GM12878 (cell line): ENCODE results near the gene EHBP1. TPM values are rescaled to one million over a fixed set of nuclear protein-coding genes. Genes with fewer than 3 reads are reported as not detected.

ENCODE experiments used
- ATAC-seq: fragments of 200-7000 bp; cut with Tn5 transposase; 3 replicates; pipeline ENCODE4 v1.9.1; 2020; ENCODE audit warnings: mild to moderate bottlenecking, moderate library complexity
- BruUV-seq: library from RNA; stranded (reverse); fragments of 400-500 nt; replicated peaks from 2 replicates; lab custom pipeline; 2021; lab: Mats Ljungman, UMichigan
- CTCF ChIA-PET: fragments of 300-600 bp; sonication (Branson Sonifier 250); formaldehyde crosslinking; extraction: SDS; loops from one replicate; lab custom pipeline; 2021; ENCODE audit warnings: inconsistent platforms; lab: Yijun Ruan, JAX
- POLR2A ChIA-PET: fragments of 350-600 bp; formaldehyde crosslinking; extraction: SDS; loops from one replicate; lab custom pipeline; 2021; ENCODE audit warnings: inconsistent platforms; lab: Charles Lee
- RAD21 ChIA-PET: fragments of 300-600 bp; sonication (Branson Sonifier 250); formaldehyde crosslinking; loops from one replicate; lab custom pipeline; 2023; ENCODE audit warnings: antibody characterized with exemption; ENCODE audit not compliant: unreplicated experiment; lab: Charles Lee
- SMC1A ChIA-PET: fragments of 300-600 bp; sonication (Branson Sonifier 250); formaldehyde crosslinking; loops from one replicate; lab custom pipeline; 2023; ENCODE audit not compliant: unreplicated experiment, uncharacterized antibody; lab: Charles Lee
- DNase-seq: peaks from one replicate; pipeline ENCODE4 v3.0.0-alpha.2; 2011; ENCODE audit warnings: low read depth, low spot score
- FAIRE-seq: peaks from 3 replicates; lab custom pipeline; 2011; peaks lifted over from hg19 to GRCh38; lab: Jason Lieb, UNC
- H2AFZ ChIP-seq: 2 replicates; pipeline ENCODE4 v1.6.0; 2011; ENCODE audit warnings: low read depth, low read length, control low read depth; ENCODE audit not compliant: control insufficient read depth
- H3K27ac ChIP-seq: 2 replicates; pipeline ENCODE4 v1.5.1; 2011; ENCODE audit warnings: control low read depth; ENCODE audit not compliant: control insufficient read depth, insufficient read depth
- H3K27me3 ChIP-seq, 2 experiments: replicated peaks in 1 of 2; 2 replicates each; pipeline versions ENCODE4 v1.6.0 to v1.6.1; 2011; ENCODE audit warnings: low read length in 1 of 2; ENCODE audit not compliant: control insufficient read depth in 2 of 2, insufficient read depth in 2 of 2
- H3K36me3 ChIP-seq, 2 experiments: 2 replicates each; pipeline ENCODE4 v1.5.1; 2011; ENCODE audit warnings: low read length in 1 of 2; ENCODE audit not compliant: control insufficient read depth in 2 of 2, insufficient read depth in 2 of 2
- H3K4me1 ChIP-seq: 2 replicates; pipeline ENCODE4 v1.6.1; 2011; ENCODE audit warnings: mild to moderate bottlenecking, low read length, moderate library complexity, mixed read lengths; ENCODE audit not compliant: control insufficient read depth, insufficient read depth
- H3K4me2 ChIP-seq: 2 replicates; pipeline ENCODE4 v1.6.0; 2011; ENCODE audit warnings: control low read depth; ENCODE audit not compliant: control insufficient read depth, insufficient read depth
- H3K4me3 ChIP-seq: fragments of 200-600 bp; sonication (generic); 2 replicates; pipeline ENCODE4 v1.5.1; 2016
- H3K79me2 ChIP-seq: 2 replicates; pipeline ENCODE4 v1.6.0; 2011; ENCODE audit warnings: low read length; ENCODE audit not compliant: control insufficient read depth, insufficient read depth
- H3K9ac ChIP-seq: 2 replicates; pipeline ENCODE4 v1.8.0; 2011; ENCODE audit warnings: low read length, control low read depth, mixed read lengths; ENCODE audit not compliant: control insufficient read depth, insufficient read depth
- H3K9me3 ChIP-seq: replicated peaks from 3 replicates; pipeline ENCODE4 v1.5.1; 2011; ENCODE audit warnings: mild to moderate bottlenecking, low read length; ENCODE audit not compliant: control insufficient read depth, insufficient read depth
- H4K20me1 ChIP-seq: 2 replicates; pipeline ENCODE4 v1.6.0; 2011; ENCODE audit not compliant: control insufficient read depth, insufficient read depth
- ASH2L ChIP-seq: fragments of 300-600, 200-600 bp; sonication (generic); IDR thresholded peaks from 2 replicates; pipeline ENCODE4 v1.6.1; 2017; ENCODE audit warnings: low read depth, mild to moderate bottlenecking, borderline replicate concordance
- ATF7 ChIP-seq: fragments of 450-650 bp; IDR thresholded peaks from 2 replicates; pipeline ENCODE4 v1.6.1; 2016; ENCODE audit warnings: low read depth, mild to moderate bottlenecking
- CBX3 ChIP-seq: fragments of 200-600 bp; sonication (generic); IDR thresholded peaks from 2 replicates; pipeline ENCODE4 v1.6.1; 2016; ENCODE audit warnings: low read depth, borderline replicate concordance
- CHD2 ChIP-seq: IDR thresholded peaks from 2 replicates; pipeline ENCODE4 v1.6.1; 2011; ENCODE audit warnings: low read depth, low read length, improper control_type of control experiment, borderline replicate concordance
- DPF2 ChIP-seq: fragments of 450-650 bp; IDR thresholded peaks from 2 replicates; pipeline ENCODE4 v1.6.1; 2017; ENCODE audit warnings: mild to moderate bottlenecking
- ESRRA ChIP-seq: IDR thresholded peaks from 2 replicates; pipeline ENCODE4 v1.6.1; 2012; ENCODE audit warnings: mild to moderate bottlenecking, low read length, improper control_type of control experiment
- HDAC2 ChIP-seq: fragments of 200-600 bp; sonication (generic); IDR thresholded peaks from 2 replicates; pipeline ENCODE4 v1.6.1; 2017
- MYC ChIP-seq: IDR thresholded peaks from 2 replicates; pipeline ENCODE4 v1.6.1; 2011; ENCODE audit warnings: mild to moderate bottlenecking, low read length, moderate library complexity, inconsistent platforms; ENCODE audit not compliant: insufficient read depth, insufficient replicate concordance, insufficient read length, severe bottlenecking
- PAX5 ChIP-seq: IDR thresholded peaks from 2 replicates; pipeline ENCODE4 v1.6.1; 2011; ENCODE audit warnings: low read depth, low read length, borderline replicate concordance
- RUNX3 ChIP-seq: IDR thresholded peaks from 2 replicates; pipeline ENCODE4 v1.6.1; 2012; ENCODE audit warnings: low read length, inconsistent platforms
- SMC3 ChIP-seq: IDR thresholded peaks from 2 replicates; pipeline ENCODE4 v1.6.1; 2011; ENCODE audit warnings: low read length, improper control_type of control experiment, borderline replicate concordance
- SP1 ChIP-seq: IDR thresholded peaks from one replicate; pipeline ENCODE4 v1.6.1; 2011; ENCODE audit warnings: low read depth, low read length
- TCF7 ChIP-seq: IDR thresholded peaks from 2 replicates; pipeline ENCODE4 v1.6.1; 2014; ENCODE audit warnings: antibody characterized with exemption, borderline replicate concordance
- ZSCAN29 ChIP-seq: fragments of 450-650 bp; IDR thresholded peaks from 2 replicates; pipeline ENCODE4 v1.6.1; 2017; ENCODE audit warnings: mild to moderate bottlenecking, moderate library complexity
- WGBS: methylation state at CpG from one replicate; pipeline ENCODE4 v1.1.6; 2016; ENCODE audit warnings: low lambda C conversion rate; ENCODE audit not compliant: insufficient replicate concordance, insufficient coverage; ENCODE audit errors: missing lambda C conversion rate; 5-methylcytosine and 5-hydroxymethylcytosine counted together
- in situ Hi-C: fragments of 300-500 bp; cut with MboI; formaldehyde crosslinking; loops from 9 replicates; pipeline ENCODE4 v1.14.3; 2018; ENCODE audit warnings: mixed read lengths
- intact Hi-C: fragments of 100-400 bp; cut with micrococcal nuclease; formaldehyde crosslinking; loops from one replicate; pipeline ENCODE4 v1.14.2; 2022; ENCODE audit not compliant: unreplicated experiment
- polyA plus RNA-seq, 11 experiments: library from polyadenylated mRNA; depleted of rRNA in 4 of 11; unstranded in 6 of 11; stranded (reverse) in 5 of 11; fragments of >200 nt; fragmentation: Nextera tagmentation in 4 of 11; fragmentation: Illumina TruSeq in 1 of 11; extraction: Ambion mirVana in 4 of 11; extraction: Trizol in 1 of 11; gene quantifications; 1 replicate in 1 of 11; 2 replicates in 10 of 11; pipeline versions ENCODE4 v1.2.1 to v1.2.3, GENCODE V29; 2011 to 2016; ENCODE audit warnings: inconsistent platforms in 2 of 11, missing spikeins in 2 of 11, low read depth in 1 of 11
- total RNA-seq, 4 experiments: library from RNA; depleted of rRNA in 3 of 4; stranded (reverse); fragments of >200 nt in 3 of 4; fragmentation: Illumina TruSeq in 1 of 4; extraction: Trizol in 1 of 4; gene quantifications; 2 replicates each; pipeline versions ENCODE4 v1.2.1 to v1.2.3, GENCODE V29; 2013 to 2021
- TF ChIP-seq, protein P1 (sequence below): IDR thresholded peaks from 2 replicates; pipeline ENCODE4 v1.6.1; 2012; ENCODE audit warnings: low read depth, low read length, improper control_type of control experiment
- TF ChIP-seq, protein P2 (sequence below): fragments of 450-650 bp; IDR thresholded peaks from 2 replicates; pipeline ENCODE4 v1.6.1; 2016; ENCODE audit warnings: mild to moderate bottlenecking, moderate library complexity, borderline replicate concordance
- TF ChIP-seq, protein P3 (sequence below): IDR thresholded peaks from 2 replicates; pipeline ENCODE4 v1.6.1; 2011; ENCODE audit warnings: low read depth, low read length, improper control_type of control experiment, borderline replicate concordance
- TF ChIP-seq, protein P4 (sequence below): fragments of 450-650 bp; IDR thresholded peaks from 2 replicates; pipeline ENCODE4 v1.6.1; 2014; ENCODE audit warnings: mild to moderate bottlenecking

EHBP1 gene
- total and polyA plus RNA-seq, 10 of the 15 experiments (the other 5 are each of a cell fraction or from before 2014, with no cell fraction given), result 5.7 to 26.1 (median 13.6) TPM

DNA sequence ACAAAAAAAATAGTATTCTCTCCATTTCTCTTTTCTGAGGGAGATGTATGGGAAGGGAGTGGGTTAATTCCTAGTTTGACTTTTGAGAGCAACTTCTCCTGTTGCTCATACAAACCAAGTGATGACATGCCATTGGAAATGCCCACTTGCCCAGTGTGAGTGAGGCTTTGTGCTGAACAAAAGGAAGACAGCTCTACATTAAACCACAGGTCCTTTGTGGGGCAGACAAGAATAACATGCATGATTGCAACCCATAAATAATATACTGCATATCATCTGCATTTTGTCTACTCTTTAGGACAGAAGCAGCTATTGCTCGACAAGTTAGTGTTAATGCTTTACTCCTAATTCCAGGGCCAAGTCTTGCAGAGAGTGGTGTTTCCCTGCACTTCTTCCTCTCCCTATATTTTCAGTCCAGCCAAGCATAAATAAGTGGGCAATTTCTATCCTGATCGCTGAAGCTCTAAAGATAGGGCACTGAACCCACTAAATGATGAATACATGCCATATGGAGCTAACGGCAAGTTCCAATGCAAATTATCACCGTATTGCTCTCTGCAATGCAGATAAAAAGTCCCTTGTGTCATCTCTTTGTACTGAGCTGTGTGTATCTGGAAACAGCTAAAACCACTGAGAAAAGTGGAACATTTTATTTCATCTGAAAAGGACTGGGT is 19.4 kb upstream of the EHBP1 start:
- Histone ChIP-seq H3K4me1 (no peaks in the 10 kb centered on the region), H2AFZ (no peak overlapping the region), H3K4me3 (no peak overlapping the region), H3K36me3 (no peaks in the 10 kb centered on the region), H3K9ac (no peak overlapping the region), H3K9me3 (no peaks in the 10 kb centered on the region), H3K27me3 (peaks cover 0 to 5% of the 10 kb centered on the region in 2 experiments; a peak in 2 of 4 replicates), H4K20me1 (no peaks in the 10 kb centered on the region), H3K4me2 (no peak overlapping the region), H3K79me2 (no peaks in the 10 kb centered on the region), H3K27ac (no peak overlapping the region)
- ChIA-PET CTCF (interaction anchor here (0.8 to 1.5 kb wide), 2 partner anchors 8 to 228 kb away, joined by 3 to 5 read pairs; no protein-coding TSS in a partner anchor), SMC1A (interaction anchor here (1.0 kb wide), 1 partner anchor 23 kb away, joined by 3 read pairs; no protein-coding TSS in a partner anchor), POLR2A (interaction anchor here (0.5 to 1.1 kb wide), 2 partner anchors 11 to 576 kb away, joined by 3 read pairs; no protein-coding TSS in a partner anchor), RAD21 (no interaction called here)
- no TSS peak for BruUV-seq
- FAIRE-seq (no peak), DNase-seq (no peak), ATAC-seq (no peak)
- 15% methylated on average over 4 of the region's 4 CpGs for WGBS
- in situ Hi-C loops (no loop called here), intact Hi-C loops (no loop called here)
- TF ChIP-seq ESRRA (no peak), ZSCAN29 (no peak), SP1 (no peak), MYC (no peak), ASH2L (no peak), ATF7 (no peak), SMC3 (no peak), TCF7 (no peak), DPF2 (no peak), HDAC2 (no peak), CBX3 (no peak), RUNX3 (no peak), CHD2 (no peak), PAX5 (no peak)
- TF ChIP-seq, protein P1, sequence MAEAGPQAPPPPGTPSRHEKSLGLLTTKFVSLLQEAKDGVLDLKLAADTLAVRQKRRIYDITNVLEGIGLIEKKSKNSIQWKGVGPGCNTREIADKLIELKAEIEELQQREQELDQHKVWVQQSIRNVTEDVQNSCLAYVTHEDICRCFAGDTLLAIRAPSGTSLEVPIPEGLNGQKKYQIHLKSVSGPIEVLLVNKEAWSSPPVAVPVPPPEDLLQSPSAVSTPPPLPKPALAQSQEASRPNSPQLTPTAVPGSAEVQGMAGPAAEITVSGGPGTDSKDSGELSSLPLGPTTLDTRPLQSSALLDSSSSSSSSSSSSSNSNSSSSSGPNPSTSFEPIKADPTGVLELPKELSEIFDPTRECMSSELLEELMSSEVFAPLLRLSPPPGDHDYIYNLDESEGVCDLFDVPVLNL, result no peak
- TF ChIP-seq, protein P2, sequence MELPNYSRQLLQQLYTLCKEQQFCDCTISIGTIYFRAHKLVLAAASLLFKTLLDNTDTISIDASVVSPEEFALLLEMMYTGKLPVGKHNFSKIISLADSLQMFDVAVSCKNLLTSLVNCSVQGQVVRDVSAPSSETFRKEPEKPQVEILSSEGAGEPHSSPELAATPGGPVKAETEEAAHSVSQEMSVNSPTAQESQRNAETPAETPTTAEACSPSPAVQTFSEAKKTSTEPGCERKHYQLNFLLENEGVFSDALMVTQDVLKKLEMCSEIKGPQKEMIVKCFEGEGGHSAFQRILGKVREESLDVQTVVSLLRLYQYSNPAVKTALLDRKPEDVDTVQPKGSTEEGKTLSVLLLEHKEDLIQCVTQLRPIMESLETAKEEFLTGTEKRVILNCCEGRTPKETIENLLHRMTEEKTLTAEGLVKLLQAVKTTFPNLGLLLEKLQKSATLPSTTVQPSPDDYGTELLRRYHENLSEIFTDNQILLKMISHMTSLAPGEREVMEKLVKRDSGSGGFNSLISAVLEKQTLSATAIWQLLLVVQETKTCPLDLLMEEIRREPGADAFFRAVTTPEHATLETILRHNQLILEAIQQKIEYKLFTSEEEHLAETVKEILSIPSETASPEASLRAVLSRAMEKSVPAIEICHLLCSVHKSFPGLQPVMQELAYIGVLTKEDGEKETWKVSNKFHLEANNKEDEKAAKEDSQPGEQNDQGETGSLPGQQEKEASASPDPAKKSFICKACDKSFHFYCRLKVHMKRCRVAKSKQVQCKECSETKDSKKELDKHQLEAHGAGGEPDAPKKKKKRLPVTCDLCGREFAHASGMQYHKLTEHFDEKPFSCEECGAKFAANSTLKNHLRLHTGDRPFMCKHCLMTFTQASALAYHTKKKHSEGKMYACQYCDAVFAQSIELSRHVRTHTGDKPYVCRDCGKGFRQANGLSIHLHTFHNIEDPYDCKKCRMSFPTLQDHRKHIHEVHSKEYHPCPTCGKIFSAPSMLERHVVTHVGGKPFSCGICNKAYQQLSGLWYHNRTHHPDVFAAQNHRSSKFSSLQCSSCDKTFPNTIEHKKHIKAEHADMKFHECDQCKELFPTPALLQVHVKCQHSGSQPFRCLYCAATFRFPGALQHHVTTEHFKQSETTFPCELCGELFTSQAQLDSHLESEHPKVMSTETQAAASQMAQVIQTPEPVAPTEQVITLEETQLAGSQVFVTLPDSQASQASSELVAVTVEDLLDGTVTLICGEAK, result no peak
- TF ChIP-seq, protein P3, sequence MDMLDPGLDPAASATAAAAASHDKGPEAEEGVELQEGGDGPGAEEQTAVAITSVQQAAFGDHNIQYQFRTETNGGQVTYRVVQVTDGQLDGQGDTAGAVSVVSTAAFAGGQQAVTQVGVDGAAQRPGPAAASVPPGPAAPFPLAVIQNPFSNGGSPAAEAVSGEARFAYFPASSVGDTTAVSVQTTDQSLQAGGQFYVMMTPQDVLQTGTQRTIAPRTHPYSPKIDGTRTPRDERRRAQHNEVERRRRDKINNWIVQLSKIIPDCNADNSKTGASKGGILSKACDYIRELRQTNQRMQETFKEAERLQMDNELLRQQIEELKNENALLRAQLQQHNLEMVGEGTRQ, result no peak
- TF ChIP-seq, protein P4, sequence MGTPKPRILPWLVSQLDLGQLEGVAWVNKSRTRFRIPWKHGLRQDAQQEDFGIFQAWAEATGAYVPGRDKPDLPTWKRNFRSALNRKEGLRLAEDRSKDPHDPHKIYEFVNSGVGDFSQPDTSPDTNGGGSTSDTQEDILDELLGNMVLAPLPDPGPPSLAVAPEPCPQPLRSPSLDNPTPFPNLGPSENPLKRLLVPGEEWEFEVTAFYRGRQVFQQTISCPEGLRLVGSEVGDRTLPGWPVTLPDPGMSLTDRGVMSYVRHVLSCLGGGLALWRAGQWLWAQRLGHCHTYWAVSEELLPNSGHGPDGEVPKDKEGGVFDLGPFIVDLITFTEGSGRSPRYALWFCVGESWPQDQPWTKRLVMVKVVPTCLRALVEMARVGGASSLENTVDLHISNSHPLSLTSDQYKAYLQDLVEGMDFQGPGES, result no peak
